Endothelial cell of umbilical vein (primary cell): ENCODE results near the gene PGA3.

ENCODE experiments used
- CTCF ChIP-seq, 2 donors: IDR thresholded peaks; 1 replicate in 1 of 2; 2 replicates in 1 of 2; pipeline ENCODE4 v1.5.1; 2011; ENCODE audit warnings: low read length in 2 of 2, mild to moderate bottlenecking in 2 of 2, moderate library complexity in 2 of 2, control low read depth in 1 of 2, inconsistent platforms in 1 of 2, low read depth in 1 of 2; ENCODE audit not compliant: insufficient read depth in 1 of 2; ENCODE audit errors: extremely low read depth in 1 of 2
- EZH2 ChIP-seq: IDR thresholded peaks from 2 replicates; pipeline ENCODE4 v1.6.1; 2012; ENCODE audit warnings: borderline replicate concordance, low read depth, mild to moderate bottlenecking, moderate library complexity, low read length, inconsistent platforms; ENCODE audit not compliant: severe bottlenecking
- JUN ChIP-seq: IDR thresholded peaks from 2 replicates; pipeline ENCODE4 v1.6.1; 2011; ENCODE audit warnings: borderline replicate concordance, low read depth; ENCODE audit not compliant: insufficient read length, insufficient read depth
- MAX ChIP-seq: IDR thresholded peaks from 2 replicates; pipeline ENCODE4 v1.6.1; 2011; ENCODE audit not compliant: insufficient read depth, insufficient read length
- POLR2A ChIP-seq: IDR thresholded peaks from 2 replicates; pipeline ENCODE4 v1.6.1; 2012; ENCODE audit warnings: low read depth, mild to moderate bottlenecking, control low read depth, low read length
- POLR2AphosphoS5 ChIP-seq: IDR thresholded peaks from 2 replicates; pipeline ENCODE4 v1.6.1; 2012; ENCODE audit warnings: low read depth, mild to moderate bottlenecking, control low read depth, low read length, moderate library complexity; ENCODE audit not compliant: insufficient read depth

GRCh38 chr11:61172888-61173287 lies 30.4 kb upstream of the PGA3 start:
- TF ChIP-seq POLR2AphosphoS5 (no peak), POLR2A (no peak), CTCF (IDR thresholded peaks at IDR 0.05; ENCODE audit: extremely low read depth in 1 of 2, insufficient read depth in 1 of 2, low read depth in 1 of 2, low read length in 2 of 2) (no peak), EZH2 (no peak), JUN (no peak), MAX (no peak)
